ENCODE data around the gene LRRC15. TPM values are rescaled to one million over a fixed set of nuclear protein-coding genes. Genes with fewer than 3 reads are reported as not detected.

The LRRC15 gene
- total and polyA plus RNA-seq, 7 donors = 0.01 to 0.09 (median 0.04) TPM; not detected in 4

GRCh38 chr3:194384569-194385001, 15.0 kb upstream of the LRRC15 start:
- WGBS, 3 donors = 87 to 89% (median 87%) methylated on average over 12 of the region's 12 CpGs
- no peak for ATAC-seq
- no peak for DNase-seq
- no peaks in the 10 kb centered on the region for H3K36me3 ChIP-seq (ENCODE audit: insufficient read depth in 1 of 2, low read depth in 1 of 2)
- no peak for TF ChIP-seq CTCF (IDR thresholded peaks at IDR 0.05)
- no peak overlapping the region for H3K4me3 ChIP-seq
- H3K9me3 ChIP-seq = no peaks in the 10 kb centered on the region
- no peaks in the 10 kb centered on the region for H3K4me1 ChIP-seq
- H3K27ac ChIP-seq = no peak overlapping the region
- intact Hi-C loops (cut with DNase I) = no loop called here
- H3K27me3 ChIP-seq (ENCODE audit: insufficient read depth in 3 of 3, low read length in 2 of 3) = peaks cover 0 to 5% (median 3%) of the 10 kb centered on the region in 3 donors

- Histone ChIP-seq H3K27ac (no peak overlapping the region), H3K9me3 (no peaks in the 10 kb centered on the region), H3K27me3 (ENCODE audit: insufficient read depth in 3 of 3, low read length in 2 of 3) (peaks cover 0 to 9% (median 3%) of the 10 kb centered on the region in 3 donors), H3K36me3 (ENCODE audit: insufficient read depth in 1 of 2, low read depth in 1 of 2) (no peaks in the 10 kb centered on the region), H3K4me3 (no peak overlapping the region), H3K4me1 (no peaks in the 10 kb centered on the region)
- ATAC-seq (no peak), DNase-seq (no peak)
- WGBS, 3 donors = 69 to 85% (median 77%) methylated on average over 6 of the region's 6 CpGs
- no peak for TF ChIP-seq CTCF (IDR thresholded peaks at IDR 0.05)
- intact Hi-C loops (cut with DNase I) = no loop called here
Measured at GRCh38 chr3:194384156-194384555, 14.6 kb upstream of the LRRC15 start.

- ATAC-seq (no peak), DNase-seq (no peak)
- WGBS, 3 donors = 87 to 91% (median 91%) methylated on average over 14 of the region's 14 CpGs
- no peaks in the 10 kb centered on the region for H3K4me1 ChIP-seq
- no peak overlapping the region for H3K27ac ChIP-seq
- intact Hi-C loops (cut with DNase I) = no loop called here
- H3K27me3 ChIP-seq (ENCODE audit: insufficient read depth in 3 of 3, low read length in 2 of 3) = peaks cover 0 to 17% (median 3%) of the 10 kb centered on the region in 3 donors
- no peak overlapping the region for H3K4me3 ChIP-seq
- TF ChIP-seq CTCF (IDR thresholded peaks at IDR 0.05) = no peak
- H3K36me3 ChIP-seq (ENCODE audit: insufficient read depth in 1 of 2, low read depth in 1 of 2) = no peaks in the 10 kb centered on the region
- no peaks in the 10 kb centered on the region for H3K9me3 ChIP-seq
Measured at GRCh38 chr3:194383276-194383940, 13.9 kb upstream of the LRRC15 start.

GRCh38 chr3:194382892-194383223, 13.3 kb upstream of the LRRC15 start:
- H3K4me3 ChIP-seq = no peak overlapping the region
- H3K4me1 ChIP-seq = no peaks in the 10 kb centered on the region
- 58 to 64% (median 62%) methylated on average over 9 of the region's 9 CpGs for WGBS, 3 donors
- no peaks in the 10 kb centered on the region for H3K36me3 ChIP-seq (ENCODE audit: insufficient read depth in 1 of 2, low read depth in 1 of 2)
- DNase-seq (no peak), ATAC-seq (no peak)
- no peak overlapping the region for H3K27ac ChIP-seq
- H3K9me3 ChIP-seq = no peaks in the 10 kb centered on the region
- peaks cover 0 to 19% (median 3%) of the 10 kb centered on the region in 3 donors for H3K27me3 ChIP-seq (ENCODE audit: insufficient read depth in 3 of 3, low read length in 2 of 3)
- TF ChIP-seq CTCF (IDR thresholded peaks at IDR 0.05) = no peak
- intact Hi-C loops (cut with DNase I) = no loop called here
